ENCODE results near the gene BCR. TPM values are rescaled to one million over a fixed set of nuclear protein-coding genes. Genes with fewer than 3 reads are reported as not detected.

Gene BCR
- total RNA-seq, 1 donor from 2014 or later: 69.0 TPM

DNA sequence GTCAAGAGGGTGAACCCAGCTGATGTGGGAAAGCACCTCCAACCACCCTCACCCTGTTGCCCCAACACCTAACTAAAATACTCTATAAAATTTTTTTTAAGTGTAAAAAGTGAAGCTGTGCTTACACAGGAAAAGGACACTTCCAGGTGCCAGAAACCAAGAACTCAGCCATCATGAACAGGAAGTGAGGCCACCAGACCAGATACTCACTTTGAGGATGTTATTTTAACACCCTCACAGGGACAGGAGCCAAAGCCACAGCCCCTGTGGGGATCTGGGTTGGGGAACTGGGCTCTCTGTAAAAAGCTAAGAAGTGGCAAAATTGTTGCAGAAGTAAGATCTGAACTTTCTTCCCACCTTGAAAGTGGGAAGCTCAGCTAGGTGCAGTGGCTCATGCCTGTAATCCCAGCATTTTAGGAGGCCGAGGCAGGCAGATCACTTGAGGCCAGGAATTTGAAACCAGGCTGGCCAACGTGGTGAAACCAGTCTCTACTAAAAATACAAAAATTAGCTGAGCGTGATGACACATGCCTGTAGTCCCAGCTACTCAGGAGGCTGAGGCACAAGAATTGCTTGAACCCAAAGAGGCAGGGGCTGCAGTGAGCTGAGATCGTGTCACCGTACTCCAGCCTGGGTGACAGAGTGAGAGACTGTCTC is 42.3 kb upstream of the BCR start:
- TF ChIP-seq, protein P1, sequence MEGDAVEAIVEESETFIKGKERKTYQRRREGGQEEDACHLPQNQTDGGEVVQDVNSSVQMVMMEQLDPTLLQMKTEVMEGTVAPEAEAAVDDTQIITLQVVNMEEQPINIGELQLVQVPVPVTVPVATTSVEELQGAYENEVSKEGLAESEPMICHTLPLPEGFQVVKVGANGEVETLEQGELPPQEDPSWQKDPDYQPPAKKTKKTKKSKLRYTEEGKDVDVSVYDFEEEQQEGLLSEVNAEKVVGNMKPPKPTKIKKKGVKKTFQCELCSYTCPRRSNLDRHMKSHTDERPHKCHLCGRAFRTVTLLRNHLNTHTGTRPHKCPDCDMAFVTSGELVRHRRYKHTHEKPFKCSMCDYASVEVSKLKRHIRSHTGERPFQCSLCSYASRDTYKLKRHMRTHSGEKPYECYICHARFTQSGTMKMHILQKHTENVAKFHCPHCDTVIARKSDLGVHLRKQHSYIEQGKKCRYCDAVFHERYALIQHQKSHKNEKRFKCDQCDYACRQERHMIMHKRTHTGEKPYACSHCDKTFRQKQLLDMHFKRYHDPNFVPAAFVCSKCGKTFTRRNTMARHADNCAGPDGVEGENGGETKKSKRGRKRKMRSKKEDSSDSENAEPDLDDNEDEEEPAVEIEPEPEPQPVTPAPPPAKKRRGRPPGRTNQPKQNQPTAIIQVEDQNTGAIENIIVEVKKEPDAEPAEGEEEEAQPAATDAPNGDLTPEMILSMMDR (conservative IDR thresholded peaks at IDR 0.05; ENCODE audit: low read depth, low read length): no peak
- no peak overlapping the region for H3K4me3 ChIP-seq (ENCODE audit: low read depth, low read length)
- DNase-seq (ENCODE audit: low read depth): no peak

DNA sequence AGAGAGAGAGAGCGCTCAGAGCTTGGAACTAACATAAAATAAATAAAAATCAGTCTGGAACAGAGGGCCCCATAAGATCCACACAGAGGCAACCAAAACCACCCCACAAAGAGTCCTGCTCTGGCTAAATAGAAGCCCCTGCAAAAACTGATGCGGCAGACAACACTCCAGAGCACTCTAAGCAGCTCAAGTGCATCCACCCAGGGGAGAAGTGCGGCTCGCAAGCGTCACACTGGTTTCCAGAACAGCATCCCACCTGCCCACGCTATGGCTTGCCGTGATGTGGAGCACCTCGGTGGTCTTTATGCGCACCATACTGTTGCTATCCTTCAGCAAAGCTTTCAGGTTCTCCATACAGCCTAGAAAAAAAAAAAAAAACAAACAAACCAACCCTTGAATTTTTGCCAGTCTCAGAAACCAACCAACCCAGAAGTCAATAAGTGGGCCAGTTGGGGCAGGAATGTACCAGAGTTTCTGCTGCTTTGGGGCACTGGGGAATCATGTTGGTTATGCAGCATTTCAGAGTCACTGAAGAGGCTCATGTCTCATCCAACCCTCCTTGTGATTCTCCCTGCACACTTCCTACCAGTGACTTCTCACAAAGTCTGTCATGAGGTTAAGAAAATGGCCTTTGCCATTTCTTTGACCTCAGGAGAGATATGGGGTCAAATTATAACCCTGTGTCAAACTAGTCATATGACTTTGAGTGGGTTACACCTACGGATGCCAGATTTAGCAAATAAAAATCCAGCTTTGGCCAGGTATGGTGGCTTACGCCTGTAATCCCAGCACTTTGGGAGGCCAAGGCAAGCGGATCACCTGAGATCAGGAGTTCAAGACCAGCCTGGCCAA is 41.5 kb upstream of the BCR start:
- no peak overlapping the region for H3K4me3 ChIP-seq (ENCODE audit: low read depth, low read length)
- TF ChIP-seq, protein P1 (conservative IDR thresholded peaks at IDR 0.05; ENCODE audit: low read depth, low read length): no peak
- DNase-seq (ENCODE audit: low read depth): no peak

DNA sequence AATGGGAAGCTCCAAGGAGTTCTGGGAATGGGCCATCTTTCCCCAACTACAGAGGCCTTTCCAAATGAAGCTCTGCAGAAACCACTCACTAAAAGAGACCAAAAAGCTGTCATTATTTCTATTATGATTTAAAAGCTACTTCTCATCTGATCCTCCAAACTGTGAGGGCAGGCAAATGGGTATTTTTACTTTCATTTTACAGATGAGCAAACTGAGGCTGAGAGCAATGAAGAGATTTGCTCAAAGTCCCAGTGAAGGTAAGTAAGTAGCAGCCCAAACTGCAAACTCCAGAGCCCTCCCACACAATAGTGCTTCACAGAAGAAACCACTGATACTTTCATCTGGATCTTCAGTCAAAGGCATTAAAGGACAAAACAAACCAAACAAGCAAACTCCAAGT is 39.9 kb upstream of the BCR start:
- TF ChIP-seq, protein P1 (conservative IDR thresholded peaks at IDR 0.05; ENCODE audit: low read depth, low read length): no peak
- DNase-seq (ENCODE audit: low read depth): no peak
- no peak overlapping the region for H3K4me3 ChIP-seq (ENCODE audit: low read depth, low read length)

DNA sequence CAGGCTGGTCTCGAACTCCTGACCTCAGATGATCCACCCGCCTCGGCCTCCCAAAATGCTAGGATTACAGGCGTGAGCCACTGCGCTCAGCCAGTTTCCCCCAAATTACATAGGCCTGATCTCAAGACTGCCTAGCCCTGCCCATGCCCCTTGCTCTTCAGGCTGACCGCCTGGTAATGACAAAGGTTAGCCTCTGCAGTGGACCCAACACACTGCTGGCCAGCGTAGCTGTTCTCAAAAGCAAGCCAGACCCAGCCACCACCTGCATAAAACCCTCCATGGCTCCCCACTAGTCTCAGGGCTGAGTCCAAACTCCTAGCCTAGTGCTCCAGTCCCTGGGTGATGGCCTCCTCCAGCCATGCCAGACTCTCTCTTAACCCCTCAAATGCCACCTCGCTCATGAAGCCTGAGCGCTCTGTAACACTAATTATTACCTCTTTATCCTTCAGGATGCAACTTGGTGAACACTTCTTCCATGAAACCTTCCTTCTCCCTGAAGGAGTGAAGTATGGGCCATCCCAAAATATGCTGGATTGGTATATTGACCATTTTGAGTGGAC is 37.7 kb upstream of the BCR start:
- no peak for DNase-seq (ENCODE audit: low read depth)
- peak overlapping the region; percentile 64 for H3K4me3 ChIP-seq (ENCODE audit: low read depth, low read length)
- TF ChIP-seq, protein P1 (conservative IDR thresholded peaks at IDR 0.05; ENCODE audit: low read depth, low read length): no peak

DNA sequence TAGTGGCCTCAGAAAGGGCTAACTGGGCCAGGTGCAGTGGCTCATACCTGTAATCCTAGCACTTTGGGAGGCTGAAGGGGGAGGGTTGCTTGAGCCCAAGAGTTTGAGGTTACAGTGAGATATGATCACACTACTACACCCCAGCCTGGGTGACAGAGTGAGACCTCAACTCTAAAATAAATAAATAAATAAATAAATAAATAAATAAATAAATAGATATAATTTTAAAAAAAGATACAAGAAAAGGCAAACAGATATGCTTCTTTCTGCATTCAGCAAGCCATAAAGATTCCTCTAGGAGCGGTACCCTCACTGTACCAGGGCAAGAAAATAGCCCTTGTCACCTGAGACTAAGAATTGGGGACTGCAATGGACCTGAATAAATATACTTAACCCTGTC is 37.2 kb upstream of the BCR start:
- no peak for DNase-seq (ENCODE audit: low read depth)
- TF ChIP-seq, protein P1 (conservative IDR thresholded peaks at IDR 0.05; ENCODE audit: low read depth, low read length): no peak
- no peak overlapping the region for H3K4me3 ChIP-seq (ENCODE audit: low read depth, low read length)

DNA sequence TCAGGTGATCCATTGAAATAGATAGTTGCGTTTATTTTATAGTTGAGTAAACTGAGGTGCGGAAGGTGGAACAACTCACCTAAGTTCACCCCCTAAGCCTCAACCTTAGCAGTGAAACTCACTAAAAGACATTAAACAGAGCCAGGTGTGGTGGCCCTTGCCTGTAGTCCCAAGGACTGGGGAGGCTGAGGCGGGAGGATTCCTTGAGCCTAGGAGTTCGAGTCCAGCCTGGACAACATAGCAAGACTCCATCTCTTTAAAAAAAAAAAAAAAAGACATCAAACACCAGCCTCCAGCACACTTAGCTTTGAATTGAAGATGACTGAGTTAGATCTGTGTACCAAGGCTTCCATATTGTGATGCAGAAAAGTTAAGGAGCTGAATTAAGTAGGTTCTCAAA is 35.9 kb upstream of the BCR start:
- DNase-seq (ENCODE audit: low read depth): no peak
- peak overlapping the region; percentile 52 for H3K4me3 ChIP-seq (ENCODE audit: low read depth, low read length)
- TF ChIP-seq, protein P1 (conservative IDR thresholded peaks at IDR 0.05; ENCODE audit: low read depth, low read length): no peak
